ENCODE data around the gene BRD9.
"Not testable (repeated sequence)": the region's sequence is repeated elsewhere in the genome, so short reads cannot be mapped to it uniquely, and the experiment has no call there.

Gene BRD9

DNA sequence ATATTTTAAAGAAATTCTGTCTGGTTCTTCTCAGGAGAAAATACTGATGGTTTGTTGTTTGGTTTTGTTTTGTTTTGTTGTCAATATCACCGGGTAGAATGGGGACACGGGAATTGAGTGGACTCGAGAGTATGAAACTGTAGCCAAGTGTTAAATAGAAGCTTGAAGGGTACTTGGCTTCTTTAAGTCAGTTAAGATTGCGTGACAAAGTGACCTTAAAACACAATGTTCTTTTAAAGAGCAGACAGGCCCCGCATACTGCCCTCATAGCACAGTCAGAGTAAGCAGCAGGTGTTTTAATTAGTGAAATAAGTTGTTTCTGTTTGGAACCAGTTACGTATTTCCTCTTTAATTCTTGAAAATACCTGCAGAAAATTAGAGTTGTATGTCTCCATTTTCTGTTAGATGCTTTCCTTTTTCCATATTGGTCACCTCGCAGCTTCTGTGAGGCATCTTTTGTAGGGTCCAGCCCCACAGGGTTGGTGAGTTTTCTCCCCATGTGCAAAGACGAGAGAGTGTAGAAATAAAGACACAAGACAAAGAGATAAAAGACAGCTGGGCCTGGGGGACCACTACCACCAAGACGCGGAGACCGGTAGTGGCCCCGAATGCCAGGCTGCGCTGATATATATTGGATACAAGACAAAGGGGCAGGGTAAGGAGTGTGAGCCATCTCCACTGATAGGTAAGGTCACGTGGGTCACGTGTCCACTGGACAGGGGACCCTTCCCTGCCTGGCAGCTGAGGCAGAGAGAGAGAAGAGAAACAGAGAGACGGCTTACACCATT lies 9.7 kb upstream of the BRD9 start:
- DNase-seq = no peak

DNA sequence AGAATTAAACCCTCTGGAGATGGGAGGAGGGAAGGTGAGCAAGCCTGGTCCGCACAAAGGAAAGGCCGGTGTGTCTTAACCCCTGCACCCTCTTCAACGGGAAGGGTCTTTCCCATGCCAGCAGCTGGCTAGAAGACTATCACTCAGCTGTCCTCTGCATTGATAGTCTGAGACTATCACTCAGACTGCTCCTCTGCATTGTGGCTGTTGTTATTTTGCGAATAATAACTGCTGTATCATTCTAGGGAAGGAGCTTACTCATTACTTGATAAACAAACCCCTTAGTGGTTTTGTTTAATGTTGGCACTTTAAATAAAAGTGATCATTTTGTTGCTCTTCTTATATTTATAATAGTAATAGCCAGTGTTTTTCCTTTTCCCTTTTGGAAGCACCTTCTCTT lies 8.2 kb upstream of the BRD9 start:
- DNase-seq = no peak

DNA sequence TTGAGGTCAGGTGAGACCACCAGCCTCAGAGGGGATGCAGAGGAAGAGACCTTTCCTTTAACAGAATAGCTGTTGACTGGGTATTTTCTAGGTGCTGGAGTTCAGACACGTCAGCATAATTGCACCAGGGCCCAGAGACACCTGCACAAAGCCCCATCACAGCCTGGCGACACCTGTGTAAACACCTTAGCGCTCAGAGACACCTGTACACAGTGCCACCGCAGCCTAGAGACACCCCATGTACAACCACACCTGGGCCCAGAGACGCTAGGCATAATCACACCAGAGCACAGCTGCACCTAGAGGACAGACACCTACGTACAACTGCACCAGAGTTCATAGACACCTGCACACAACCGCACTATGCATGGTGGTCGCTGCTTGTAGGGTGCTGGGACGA lies 1.1 kb upstream of the BRD9 start:
- DNase-seq = no peak

DNA sequence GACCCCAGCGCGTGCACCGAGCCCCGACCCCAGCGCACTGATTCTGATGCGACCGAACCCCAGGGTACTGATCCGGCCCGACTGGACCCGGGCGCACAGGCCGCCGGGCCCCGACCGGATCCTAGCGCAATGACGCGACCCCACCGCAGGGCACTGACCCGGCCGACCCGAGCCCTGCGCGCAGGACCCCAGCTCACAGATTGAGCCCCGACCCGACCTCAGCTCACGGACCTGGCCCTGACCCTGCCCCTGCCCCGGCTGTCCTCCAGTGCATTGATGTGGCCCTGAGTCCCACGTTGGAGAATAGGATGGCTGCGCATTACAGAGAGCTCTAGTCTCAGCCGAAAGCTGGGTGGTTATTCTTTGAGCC lies 521 bp upstream of the BRD9 start:
- DNase-seq = no peak

DNA sequence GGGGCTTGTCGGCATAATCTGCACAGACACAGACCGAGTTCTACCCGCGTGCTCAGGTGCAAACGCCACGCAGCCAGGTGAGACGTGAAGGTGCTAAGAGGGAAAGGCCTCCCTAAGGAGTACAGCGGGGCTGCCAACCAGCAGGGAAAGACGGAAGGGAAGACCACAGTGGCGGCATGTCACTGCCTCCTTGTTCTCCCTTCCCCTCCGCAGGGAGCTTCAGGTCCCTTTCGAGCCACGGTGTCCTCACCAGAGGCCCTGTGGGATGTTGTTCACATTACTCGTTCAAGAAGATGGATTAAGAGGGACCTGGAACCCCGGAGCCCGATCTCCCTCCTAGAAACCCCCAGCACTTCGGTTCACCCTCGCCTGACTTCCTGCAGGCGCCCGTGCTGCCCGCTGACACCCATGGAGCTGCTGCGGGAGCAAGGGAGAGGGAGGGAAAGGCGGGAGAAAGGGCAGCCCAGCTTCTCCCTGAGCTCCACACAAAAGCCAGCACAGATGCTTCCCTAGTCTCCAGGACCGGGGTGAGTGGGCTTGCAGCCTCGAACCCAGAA lies 686 bp downstream of the BRD9 start:
- no peak for DNase-seq

DNA sequence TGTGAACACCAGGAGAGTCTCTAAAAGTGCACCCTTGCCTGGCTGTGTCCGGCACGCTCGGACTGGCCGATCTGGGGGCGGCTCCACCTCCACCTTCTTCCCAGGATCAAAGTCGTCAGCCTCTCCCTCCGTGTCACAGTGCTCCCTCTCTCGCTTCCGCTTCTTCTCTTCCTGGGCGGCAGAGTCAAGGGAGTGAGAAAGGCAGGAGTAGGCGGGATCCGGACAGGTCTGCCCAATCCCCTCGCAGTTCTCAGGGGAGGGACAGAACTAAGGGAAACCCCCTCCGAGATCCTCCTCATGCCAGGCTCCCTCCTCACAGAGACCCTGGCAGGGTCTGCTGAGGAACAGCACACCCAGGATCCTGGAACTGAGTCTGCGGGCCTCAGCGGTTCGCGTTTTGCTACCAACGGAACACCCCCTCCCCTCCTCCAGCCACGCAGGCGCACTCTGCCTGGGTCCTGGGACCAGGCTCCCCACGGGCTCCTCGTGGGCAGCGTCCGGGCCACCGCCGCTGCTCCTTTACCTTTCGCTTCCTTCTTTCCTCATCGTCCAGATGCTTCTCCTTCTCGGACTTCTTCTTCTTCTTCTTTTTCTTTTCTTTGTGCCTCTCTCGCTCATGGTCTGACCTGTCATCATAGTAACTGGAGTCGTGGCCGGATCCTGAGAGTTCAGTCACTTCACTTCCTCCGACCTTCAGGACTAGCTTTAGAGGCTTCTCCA lies 1.3 kb downstream of the BRD9 start:
- no peak for DNase-seq

DNA sequence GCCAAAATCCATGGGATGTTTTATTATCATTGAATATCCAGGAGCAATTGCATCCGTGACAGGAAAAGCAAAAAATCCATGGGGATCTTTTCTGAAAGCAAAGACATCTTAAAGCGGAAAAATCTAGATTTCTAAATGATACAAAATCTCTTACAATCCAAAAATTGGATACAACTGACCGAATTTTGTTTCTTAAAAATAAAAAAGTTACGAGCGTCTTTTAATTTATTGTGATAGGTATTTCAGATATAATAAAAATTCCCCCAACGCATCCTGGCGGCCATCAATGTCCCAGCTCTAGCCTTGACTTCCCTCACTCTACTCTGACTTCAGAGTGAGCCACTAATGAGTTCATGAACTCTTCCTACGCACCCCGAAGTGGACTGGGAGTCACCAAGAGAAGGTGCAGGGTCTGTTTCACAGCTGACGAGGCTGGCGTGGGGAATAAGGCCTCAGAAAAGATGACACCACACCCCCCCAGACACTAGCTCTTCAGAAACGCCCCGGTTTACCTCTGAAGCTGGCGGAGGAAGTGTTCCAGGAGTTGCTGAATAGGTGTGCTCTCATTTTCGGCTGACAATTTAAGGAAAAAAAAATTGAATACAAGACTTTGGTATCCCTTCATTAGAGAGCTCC lies 3.4 kb downstream of the BRD9 start:
- no peak for DNase-seq

DNA sequence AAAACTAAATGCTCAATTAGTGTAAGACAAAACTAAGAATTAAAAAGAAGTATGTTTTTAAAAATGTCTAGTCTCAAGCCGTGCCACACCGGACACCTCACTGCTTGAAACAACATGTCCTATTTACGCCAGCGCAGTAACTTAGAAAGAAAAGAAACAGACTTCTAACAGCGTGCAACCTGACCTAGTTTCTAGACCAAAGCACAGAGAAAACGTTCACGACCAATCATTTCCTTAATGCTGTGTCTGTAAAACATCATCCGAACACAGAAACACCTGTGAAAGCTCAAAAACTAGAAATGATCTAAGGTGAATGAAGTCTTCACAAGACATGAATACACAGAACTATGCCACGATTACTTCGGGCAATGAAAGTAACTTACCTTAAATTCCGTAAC lies 4.0 kb downstream of the BRD9 start:
- no peak for DNase-seq

DNA sequence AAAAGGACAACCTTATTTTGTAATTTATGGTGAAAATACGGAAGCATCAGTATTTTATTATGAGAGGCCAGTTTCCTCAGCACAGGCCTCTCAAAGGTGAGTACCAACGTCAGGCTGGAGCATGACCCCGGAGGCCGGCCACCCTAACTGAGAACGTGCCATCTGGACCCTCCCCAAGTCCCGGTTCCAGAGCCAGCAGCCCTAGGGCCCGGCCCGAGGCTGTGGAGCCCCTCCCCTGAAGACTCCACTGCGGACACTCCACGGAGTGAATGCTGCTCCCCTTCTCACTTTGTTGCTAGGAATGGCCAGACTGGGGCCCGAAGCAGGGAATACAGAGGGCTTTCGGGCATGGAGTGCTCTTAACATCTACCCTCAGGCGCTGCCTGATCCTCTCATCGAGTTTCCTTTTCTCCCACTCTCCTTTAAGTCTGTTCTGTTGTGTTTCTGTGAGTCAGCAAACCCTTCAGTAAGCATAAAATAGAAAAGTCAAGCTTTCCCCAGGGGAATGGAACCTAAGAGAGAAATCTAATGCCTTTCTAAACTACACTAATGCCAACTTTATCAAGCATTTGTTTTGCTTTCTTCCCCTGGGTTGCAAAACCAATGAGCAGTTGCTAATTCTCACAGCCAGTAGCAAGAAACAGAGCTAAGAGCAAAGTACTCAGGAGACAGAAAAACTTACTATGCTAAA lies 4.5 kb downstream of the BRD9 start:
- DNase-seq = no peak

DNA sequence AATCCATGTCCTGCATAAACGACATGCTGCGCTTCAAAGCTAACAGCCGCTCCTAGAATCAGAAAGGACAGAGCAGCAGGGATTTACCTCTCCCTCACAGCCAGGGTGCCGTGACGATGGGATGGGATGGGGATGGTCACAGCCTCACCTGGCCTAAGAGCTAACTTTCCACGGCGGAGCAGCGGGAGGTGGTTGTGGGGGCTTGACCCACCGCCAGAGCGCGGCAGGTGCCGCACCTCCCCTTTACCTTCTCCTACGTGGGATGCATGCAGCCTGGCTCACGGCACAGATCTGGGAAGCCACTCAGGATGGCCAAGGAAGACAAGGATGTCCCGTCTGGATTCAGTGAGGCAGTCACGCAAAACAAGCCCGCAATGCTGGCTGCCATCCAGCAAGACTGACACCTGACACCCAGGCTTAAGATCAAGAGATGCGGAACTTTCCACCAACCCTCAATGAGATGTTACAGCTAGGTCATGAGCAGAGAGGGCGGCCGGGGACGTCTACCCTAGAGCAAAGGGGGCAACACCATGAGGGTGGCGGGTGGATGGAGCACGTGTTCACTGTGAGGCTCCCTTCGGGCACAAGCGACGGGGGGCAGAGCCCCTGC lies 5.8 kb downstream of the BRD9 start:
- no peak for DNase-seq

DNA sequence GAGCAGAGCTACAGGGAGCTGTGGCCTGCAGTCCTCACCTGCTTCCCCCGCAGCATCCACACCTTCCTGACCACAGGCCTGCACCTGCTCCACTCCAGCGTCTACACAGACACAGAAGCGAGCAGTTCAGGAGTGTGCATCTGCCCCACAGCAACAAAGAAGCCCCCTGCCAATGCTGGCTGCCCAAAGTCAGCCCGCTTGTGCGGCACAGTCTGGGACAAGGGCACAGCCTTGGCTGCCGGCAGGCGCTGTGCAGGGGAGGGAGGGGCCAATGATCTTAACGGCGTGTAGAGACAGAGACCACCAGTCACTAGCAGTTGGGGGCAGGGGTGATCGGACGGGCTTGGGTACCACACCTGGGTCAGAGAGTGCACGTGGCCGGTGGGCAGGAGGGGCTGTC lies 6.6 kb downstream of the BRD9 start:
- no peak for DNase-seq

DNA sequence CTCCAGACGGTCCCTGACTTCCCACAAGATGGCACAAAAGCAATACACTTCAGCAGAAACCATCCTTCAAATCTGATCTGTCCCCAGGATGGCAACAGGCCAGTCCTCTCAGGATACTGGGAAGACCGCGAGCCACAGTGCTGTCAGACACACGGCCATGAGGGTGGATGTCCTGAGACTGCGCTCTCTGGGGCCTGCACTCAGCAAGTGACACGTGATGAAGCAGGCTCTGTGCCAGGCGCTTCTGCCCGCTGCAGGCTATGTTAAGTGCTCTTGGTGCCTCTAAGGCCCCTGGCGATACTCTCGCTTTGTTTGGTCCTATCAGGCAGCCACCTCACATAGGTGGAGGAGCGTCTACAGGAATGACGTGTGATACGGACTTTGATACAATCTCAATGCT lies 7.1 kb downstream of the BRD9 start:
- no peak for DNase-seq

DNA sequence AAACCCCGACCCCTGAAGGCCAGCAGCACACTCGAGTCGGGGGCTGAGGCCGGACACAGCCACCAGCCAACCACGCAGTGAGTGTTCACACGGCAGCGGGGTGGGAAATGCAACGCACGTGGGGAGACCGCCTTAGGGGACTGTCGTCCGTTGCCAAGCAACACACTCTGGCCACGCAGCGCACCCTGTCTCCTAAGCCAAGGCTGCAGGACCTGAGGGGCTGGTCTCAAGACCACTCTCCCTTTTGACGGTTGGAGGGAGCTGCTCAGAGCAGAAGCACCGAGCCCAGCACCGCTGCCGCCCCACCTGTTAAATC lies 7.5 kb downstream of the BRD9 start:
- DNase-seq = no peak

DNA sequence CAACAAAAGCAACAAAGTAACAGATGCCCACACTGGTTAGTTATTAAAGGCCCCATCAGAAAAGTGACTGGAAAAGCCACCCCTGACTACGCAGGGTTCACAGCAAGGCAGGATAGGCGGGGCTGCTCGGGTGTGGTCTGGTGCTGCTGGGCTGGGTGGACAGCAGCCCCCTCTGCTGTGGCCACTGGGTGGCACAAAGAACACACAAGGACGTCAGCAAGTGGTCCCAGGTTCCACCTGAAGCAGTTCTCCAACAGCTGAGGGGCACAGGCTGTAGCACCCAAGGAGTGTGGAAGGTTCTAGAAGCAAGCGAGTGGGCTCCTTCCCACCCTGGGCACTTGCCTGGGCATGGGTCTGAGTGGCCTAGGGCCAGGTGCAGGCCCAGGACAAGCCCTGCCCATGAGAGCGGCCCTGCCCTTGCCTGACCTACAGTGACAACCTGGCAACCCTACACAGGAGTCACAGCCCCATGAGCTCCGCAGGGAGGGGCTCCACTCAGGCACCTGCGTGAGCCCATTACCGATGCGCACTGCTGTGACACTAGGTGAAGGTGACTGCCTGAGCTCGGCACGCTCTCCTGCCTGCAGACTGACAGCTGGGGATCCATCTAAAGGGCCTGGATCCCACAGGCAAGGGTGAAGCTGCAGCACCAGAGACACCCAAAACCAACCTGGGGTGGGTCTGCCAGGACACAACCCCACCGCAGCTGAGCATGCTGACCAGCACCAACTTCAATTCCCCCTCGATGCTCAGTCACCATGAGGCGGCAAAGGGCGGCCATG lies 8.1 kb downstream of the BRD9 start:
- no peak for DNase-seq

DNA sequence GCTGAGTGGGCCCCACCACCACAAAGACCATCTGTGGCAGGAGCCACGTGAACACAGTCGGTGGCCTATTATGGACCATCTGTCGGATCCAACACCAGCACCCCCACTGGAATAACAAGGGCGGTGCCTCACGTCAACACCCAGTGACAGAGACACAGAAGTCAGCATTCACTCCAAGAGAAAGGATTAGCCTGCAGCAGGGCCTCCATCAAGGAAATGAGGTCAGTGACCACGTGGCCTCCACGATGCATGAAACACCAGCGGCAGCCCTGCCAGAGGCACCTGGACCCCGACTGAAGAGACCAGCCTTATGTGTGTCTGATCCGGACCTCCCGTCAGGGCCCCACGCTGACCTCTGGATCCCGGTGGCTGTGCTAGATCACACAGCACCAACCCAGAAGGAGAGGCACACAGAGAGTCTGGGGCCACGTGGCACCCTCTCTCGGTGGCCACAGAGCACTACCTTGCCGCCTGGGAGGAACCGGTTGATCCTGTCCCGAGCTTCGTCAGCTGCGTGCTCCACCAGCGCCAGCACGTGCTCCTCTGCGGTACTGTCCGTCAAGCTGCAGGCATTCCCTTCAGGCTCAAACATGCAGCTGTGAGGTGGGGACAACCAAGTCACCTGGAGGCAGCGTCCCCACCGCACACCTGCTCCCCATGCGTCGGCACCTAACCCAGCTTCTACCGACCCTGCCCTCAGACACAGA lies 9.0 kb downstream of the BRD9 start:
- DNase-seq = no peak

DNA sequence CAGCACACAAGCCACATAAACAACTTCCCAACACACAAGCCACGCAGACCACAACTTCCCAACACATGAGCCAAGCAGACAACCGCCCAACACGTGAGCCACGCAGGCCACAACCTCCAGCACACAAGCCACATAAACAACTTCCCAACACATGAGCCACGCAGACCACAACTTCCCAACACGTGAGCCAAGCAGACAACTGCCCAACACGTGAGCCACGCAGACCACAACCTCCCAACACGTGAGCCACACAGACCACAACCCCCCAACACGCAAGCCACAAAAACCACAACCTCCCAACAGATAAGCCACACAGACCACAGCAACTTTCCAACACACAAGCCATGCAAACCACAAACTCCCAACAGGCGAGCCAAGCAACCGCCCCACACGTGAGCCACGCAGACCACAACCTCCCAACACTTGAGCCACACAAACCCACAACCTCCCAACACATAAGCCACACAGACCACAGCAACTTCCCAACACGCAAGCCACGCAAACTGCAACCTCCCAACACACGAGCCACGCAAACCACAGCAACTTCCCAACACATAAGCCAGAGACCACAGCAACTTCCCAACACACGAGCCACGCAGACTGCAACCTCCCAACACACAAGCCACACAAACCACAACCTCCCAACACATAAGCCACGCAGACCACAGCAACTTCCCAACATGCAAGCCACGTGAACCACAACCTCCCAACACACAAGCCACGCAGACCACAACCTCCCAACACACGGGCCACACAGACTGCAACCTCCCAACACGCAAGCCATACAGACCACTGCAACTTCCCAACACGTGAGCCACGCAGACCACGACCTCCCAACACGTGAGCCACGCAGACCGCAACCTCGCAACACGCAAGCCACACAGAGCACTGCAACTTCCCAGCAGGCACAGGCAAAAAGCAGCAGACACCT lies 10.1 kb downstream of the BRD9 start:
- no peak for DNase-seq

DNA sequence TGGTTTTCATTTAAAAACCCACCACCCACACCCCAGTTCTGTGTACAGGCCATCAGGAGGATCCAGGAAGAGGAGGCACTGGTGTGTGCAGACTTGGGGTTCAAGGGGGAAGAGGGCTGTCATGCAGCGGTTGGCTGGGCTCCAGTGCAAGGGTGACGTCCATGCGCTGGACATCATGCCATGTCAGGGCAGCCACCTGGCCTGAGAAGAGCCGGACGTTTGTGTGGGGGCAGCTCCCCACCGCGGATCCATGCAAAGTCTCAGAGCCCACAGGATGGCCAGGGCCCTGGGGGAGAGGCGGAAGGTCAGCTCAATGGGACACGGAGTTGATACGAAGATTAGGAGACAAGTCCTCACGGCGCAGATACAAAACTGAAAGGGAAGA lies 11.1 kb downstream of the BRD9 start:
- no peak for DNase-seq

DNA sequence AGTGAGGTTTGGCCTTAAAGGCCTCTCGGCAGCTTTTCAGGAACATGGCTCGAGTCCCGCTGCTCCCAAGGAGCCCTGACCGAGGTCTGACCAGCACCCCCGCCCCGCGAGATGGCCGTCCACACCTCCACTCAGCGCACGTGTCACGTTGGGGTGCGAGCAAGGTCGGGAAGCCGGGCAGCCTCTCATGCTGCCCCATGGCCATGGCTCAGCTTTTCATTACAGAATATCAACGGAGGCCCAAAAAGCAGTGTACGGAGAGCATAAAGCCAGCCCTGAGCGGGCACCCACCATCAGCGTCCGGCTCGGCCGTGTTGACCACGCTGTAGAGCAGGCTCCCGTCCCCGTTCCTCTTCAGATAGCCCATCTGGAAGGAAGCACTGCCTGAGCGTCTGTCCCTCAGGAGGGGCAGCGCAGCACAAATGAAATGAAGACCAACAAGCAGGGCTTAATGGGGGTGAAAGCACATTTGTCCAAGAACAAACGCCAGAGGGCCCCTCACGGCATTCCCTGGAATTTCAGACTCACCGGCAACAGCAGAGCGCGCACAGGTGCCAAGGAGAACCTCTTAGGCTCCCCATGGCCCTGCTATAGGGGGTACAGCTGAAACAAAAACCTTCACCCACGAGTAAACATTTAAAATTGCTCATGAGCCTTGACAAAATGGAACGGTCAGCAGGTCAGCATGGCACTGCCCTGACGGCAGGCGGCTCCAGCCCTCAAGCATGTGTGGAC lies 11.6 kb downstream of the BRD9 start:
- DNase-seq = no peak

DNA sequence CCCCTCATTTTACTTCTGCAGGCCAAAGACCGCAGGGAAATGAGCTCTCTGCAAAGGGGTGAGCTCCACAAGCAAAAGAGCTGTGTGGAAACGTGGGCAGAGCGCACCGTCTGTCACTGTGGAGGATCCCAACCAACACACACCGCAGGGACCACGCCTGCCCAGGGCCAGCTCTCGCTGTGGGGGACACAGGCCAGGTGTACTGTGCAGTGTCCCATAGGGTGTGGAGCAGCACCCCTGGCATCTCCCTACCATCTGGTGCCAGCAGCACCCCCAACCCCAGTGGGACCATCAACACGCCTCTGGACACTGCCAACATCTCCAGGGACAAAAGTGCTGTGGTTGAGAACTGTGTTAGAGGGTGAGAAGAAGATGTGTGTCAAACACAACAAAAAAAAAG lies 13.9 kb downstream of the BRD9 start:
- not testable (repeated sequence) for DNase-seq

DNA sequence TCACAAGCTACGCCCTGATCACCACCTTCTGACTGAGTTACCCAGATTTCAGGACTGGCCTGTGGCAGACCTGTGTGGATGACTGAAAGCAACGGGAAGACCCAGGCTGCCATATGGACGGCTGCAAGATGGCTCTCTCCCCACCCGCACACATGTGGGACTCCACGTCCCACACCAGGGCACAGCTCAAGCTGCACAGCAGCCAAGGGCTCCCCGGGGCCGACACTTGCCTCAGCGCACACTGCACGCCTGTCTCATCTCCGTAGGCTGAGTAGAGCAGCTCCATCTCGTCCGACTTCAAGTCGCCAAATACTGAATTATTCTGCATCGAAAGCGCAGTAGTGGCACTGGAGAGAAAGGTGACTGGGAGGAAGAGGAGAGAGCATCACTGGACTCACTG lies 14.5 kb downstream of the BRD9 start:
- no peak for DNase-seq
